ENCODE data around the gene LBHD2. TPM values are rescaled to one million over a fixed set of nuclear protein-coding genes. Genes with fewer than 3 reads are reported as not detected.

The LBHD2 gene
- total and polyA plus RNA-seq, 2 experiments from 2014 or later = not detected

- peaks cover 41% of the 10 kb centered on the region for H3K27me3 ChIP-seq (ENCODE audit: insufficient read depth)
Observed at GRCh38 chr14:103085106-103086091, 1.4 kb downstream of the LBHD2 start.

GRCh38 chr14:103086771-103087342 is 2.8 kb downstream of the LBHD2 start:
- no peaks in the 10 kb centered on the region for H3K9me3 Mint-ChIP-seq
- Histone ChIP-seq H3K9me2 (ENCODE audit: insufficient read depth) (peaks cover 7% of the 10 kb centered on the region; the same call in 1 of the 2 replicates), H3K4me2 (no peak overlapping the region), H3K27ac (ENCODE audit: low read depth) (no peak overlapping the region), H3K79me2 (replicated peaks; ENCODE audit: insufficient read depth) (no peaks in the 10 kb centered on the region), H3K4me3 (no peak overlapping the region), H3F3A (replicated peaks; ENCODE audit: low read depth) (no peaks in the 10 kb centered on the region), H2AFZ (no peak overlapping the region), H4K20me1 (replicated peaks; ENCODE audit: insufficient read depth) (no peaks in the 10 kb centered on the region), H3K27me3 (ENCODE audit: insufficient read depth) (peaks cover 44% of the 10 kb centered on the region), H3K4me1 (ENCODE audit: insufficient read depth) (peaks cover 6% of the 10 kb centered on the region), H3K36me3 (ENCODE audit: insufficient read depth) (no peaks in the 10 kb centered on the region)
- DNase-seq (ENCODE audit: low spot score) = no peak
- H3K27me3 Mint-ChIP-seq (ENCODE audit: insufficient read depth, low read depth, poor library complexity) = peaks cover 25% of the 10 kb centered on the region
- ATAC-seq = no peak
- H3K27ac Mint-ChIP-seq = no peak overlapping the region
- no peaks in the 10 kb centered on the region for H3K36me3 Mint-ChIP-seq (ENCODE audit: low read depth)
- TF ChIP-seq ZNF331 (CRISPR knock-in tag; IDR thresholded peaks at IDR 0.05; ENCODE audit: low read depth) (no peak), EZH2phosphoT487 (IDR thresholded peaks at IDR 0.05; ENCODE audit: unreplicated experiment) (no peak), JUNB (IDR thresholded peaks at IDR 0.05; ENCODE audit: unreplicated experiment) (no peak)
- TF ChIP-seq, protein P1, sequence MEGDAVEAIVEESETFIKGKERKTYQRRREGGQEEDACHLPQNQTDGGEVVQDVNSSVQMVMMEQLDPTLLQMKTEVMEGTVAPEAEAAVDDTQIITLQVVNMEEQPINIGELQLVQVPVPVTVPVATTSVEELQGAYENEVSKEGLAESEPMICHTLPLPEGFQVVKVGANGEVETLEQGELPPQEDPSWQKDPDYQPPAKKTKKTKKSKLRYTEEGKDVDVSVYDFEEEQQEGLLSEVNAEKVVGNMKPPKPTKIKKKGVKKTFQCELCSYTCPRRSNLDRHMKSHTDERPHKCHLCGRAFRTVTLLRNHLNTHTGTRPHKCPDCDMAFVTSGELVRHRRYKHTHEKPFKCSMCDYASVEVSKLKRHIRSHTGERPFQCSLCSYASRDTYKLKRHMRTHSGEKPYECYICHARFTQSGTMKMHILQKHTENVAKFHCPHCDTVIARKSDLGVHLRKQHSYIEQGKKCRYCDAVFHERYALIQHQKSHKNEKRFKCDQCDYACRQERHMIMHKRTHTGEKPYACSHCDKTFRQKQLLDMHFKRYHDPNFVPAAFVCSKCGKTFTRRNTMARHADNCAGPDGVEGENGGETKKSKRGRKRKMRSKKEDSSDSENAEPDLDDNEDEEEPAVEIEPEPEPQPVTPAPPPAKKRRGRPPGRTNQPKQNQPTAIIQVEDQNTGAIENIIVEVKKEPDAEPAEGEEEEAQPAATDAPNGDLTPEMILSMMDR (conservative IDR thresholded peaks at IDR 0.05; ENCODE audit: low read depth in 2 of 2) = no peak
- H3K4me1 Mint-ChIP-seq = peaks cover 6% of the 10 kb centered on the region; the same call in 2 of the 3 replicates
- H3K4me3 Mint-ChIP-seq = no peak overlapping the region

More at GRCh38 chr14:103085106-103086091, 1.4 kb downstream of the LBHD2 start:
- Mint-ChIP-seq H3K27ac (no peak overlapping the region), H3K36me3 (ENCODE audit: low read depth) (no peaks in the 10 kb centered on the region), H3K4me3 (no peak overlapping the region; the same call in 2 of the 3 replicates), H3K27me3 (ENCODE audit: insufficient read depth, low read depth, poor library complexity) (peaks cover 23% of the 10 kb centered on the region), H3K9me3 (no peaks in the 10 kb centered on the region), H3K4me1 (peaks cover 2% of the 10 kb centered on the region; the same call in 1 of the 3 replicates)
- Histone ChIP-seq H4K20me1 (replicated peaks; ENCODE audit: insufficient read depth) (no peaks in the 10 kb centered on the region), H2AFZ (no peak overlapping the region), H3K79me2 (replicated peaks; ENCODE audit: insufficient read depth) (no peaks in the 10 kb centered on the region), H3K4me3 (no peak overlapping the region), H3K4me1 (ENCODE audit: insufficient read depth) (no peaks in the 10 kb centered on the region), H3F3A (replicated peaks; ENCODE audit: low read depth) (no peaks in the 10 kb centered on the region), H3K27ac (ENCODE audit: low read depth) (no peak overlapping the region), H3K9me2 (ENCODE audit: insufficient read depth) (peaks cover 11% of the 10 kb centered on the region; the same call in 1 of the 2 replicates), H3K36me3 (ENCODE audit: insufficient read depth) (no peaks in the 10 kb centered on the region), H3K4me2 (no peak overlapping the region)
- ATAC-seq = peak; percentile 75
- TF ChIP-seq, protein P1 (conservative IDR thresholded peaks at IDR 0.05; ENCODE audit: low read depth in 2 of 2) = peak; percentile 64 to 79
- TF ChIP-seq CREB1 (CRISPR knock-in tag; IDR thresholded peaks at IDR 0.05; ENCODE audit: low read depth) = no peak
- peak; percentile 63 for DNase-seq (ENCODE audit: low spot score)

All from GM23338 (cell line).